ENCODE results near the gene CHN2.

GRCh38 chr7:29488977-29489376, 294.4 kb downstream of the CHN2 start:
- TF ChIP-seq CTCF (IDR thresholded peaks at IDR 0.05; ENCODE audit: low read depth, low read length) (no peak), POLR2A (IDR thresholded peaks at IDR 0.05; ENCODE audit: extremely low read depth, insufficient read length) (no peak), MYC (IDR thresholded peaks at IDR 0.05; ENCODE audit: low read depth, low read length) (no peak), MAX (IDR thresholded peaks at IDR 0.05; ENCODE audit: low read depth, low read length) (no peak)
